HEK293 (cell line): ENCODE data around the gene PTPRN2.

ENCODE experiments used
- CTCF ChIA-PET: fragments of 350-600 bp; formaldehyde crosslinking; extraction: SDS; loops from one replicate; lab custom pipeline; 2021; ENCODE audit warnings: antibody characterized with exemption; lab: Yijun Ruan, JAX
- POLR2A ChIA-PET: fragments of 300-600 bp; formaldehyde crosslinking; extraction: SDS; loops from one replicate; lab custom pipeline; 2020; ENCODE audit warnings: antibody characterized with exemption, inconsistent platforms; lab: Yijun Ruan, JAX
- H3K27ac ChIP-seq: fragments of 200-500 bp; sonication (Bioruptor generic); 2 replicates; pipeline ENCODE4 v1.5.1; 2014; ENCODE audit warnings: low read depth, low read length, control low read depth, inconsistent platforms; ENCODE audit errors: extremely low read depth
- H3K36me3 ChIP-seq, 2 experiments: fragments of 200-500 bp in 1 of 2; sonication (Bioruptor generic) in 1 of 2; 1 replicate in 1 of 2; 2 replicates in 1 of 2; pipeline ENCODE4 v1.5.1; 2014 to 2017; ENCODE audit warnings: inconsistent platforms in 2 of 2, low read length in 2 of 2; ENCODE audit not compliant: control insufficient read depth in 2 of 2, insufficient read depth in 1 of 2
- H3K4me1 ChIP-seq: fragments of 200-500 bp; sonication (Bioruptor generic); 2 replicates; pipeline ENCODE4 v1.5.1; 2014; ENCODE audit warnings: mild to moderate bottlenecking, low read length, inconsistent platforms; ENCODE audit not compliant: control insufficient read depth, insufficient read depth
- H3K4me3 ChIP-seq: 2 replicates; pipeline ENCODE4 v1.5.1; 2011; ENCODE audit warnings: low read depth, mild to moderate bottlenecking, control low read depth, low read length, moderate library complexity
- H3K9me3 ChIP-seq: fragments of 200-500 bp; sonication (Bioruptor generic); 2 replicates; pipeline ENCODE4 v1.5.1; 2014; ENCODE audit warnings: low read depth, low read length, inconsistent platforms; ENCODE audit not compliant: control insufficient read depth, insufficient read depth
- BCL11A ChIP-seq: fragments of 450-650 bp; formaldehyde crosslinking; IDR thresholded peaks from 2 replicates; pipeline ENCODE4 v1.5.1; 2016; ENCODE audit warnings: low read depth, missing biosample characterization, missing genetic modification characterization
- GLI2 ChIP-seq: fragments of 450-650 bp; formaldehyde crosslinking; IDR thresholded peaks from 2 replicates; pipeline ENCODE4; 2017; ENCODE audit warnings: missing biosample characterization, missing genetic modification characterization, low read depth, borderline replicate concordance
- KLF10 ChIP-seq: fragments of 450-650 bp; IDR thresholded peaks from 2 replicates; pipeline ENCODE4 v1.5.1; 2018; ENCODE audit warnings: missing biosample characterization, mild to moderate bottlenecking, missing genetic modification characterization
- KLF9 ChIP-seq: fragments of 450-650 bp; formaldehyde crosslinking; IDR thresholded peaks from 2 replicates; pipeline ENCODE4 v1.5.1; 2016; ENCODE audit warnings: missing biosample characterization, missing genetic modification characterization, low read depth
- OVOL3 ChIP-seq: fragments of 450-650 bp; formaldehyde crosslinking; IDR thresholded peaks from 2 replicates; pipeline ENCODE4 v1.5.1; 2016; ENCODE audit warnings: missing biosample characterization, missing genetic modification characterization
- REPIN1 ChIP-seq: fragments of 450-650 bp; formaldehyde crosslinking; IDR thresholded peaks from 2 replicates; pipeline ENCODE4 v1.5.1; 2017; ENCODE audit warnings: missing biosample characterization, missing genetic modification characterization, low read depth
- SP2 ChIP-seq: fragments of 450-650 bp; formaldehyde crosslinking; IDR thresholded peaks from 2 replicates; pipeline ENCODE4 v1.5.1; 2016; ENCODE audit warnings: missing biosample characterization, missing genetic modification characterization
- SP7 ChIP-seq: fragments of 450-650 bp; formaldehyde crosslinking; IDR thresholded peaks from 2 replicates; pipeline ENCODE4 v1.5.1; 2016; ENCODE audit warnings: missing biosample characterization, missing genetic modification characterization
- ZBTB48 ChIP-seq: fragments of 450-650 bp; formaldehyde crosslinking; IDR thresholded peaks from 2 replicates; pipeline ENCODE4 v1.5.1; 2016; ENCODE audit warnings: missing biosample characterization, missing genetic modification characterization
- ZBTB6 ChIP-seq: fragments of 450-650 bp; formaldehyde crosslinking; IDR thresholded peaks from 2 replicates; pipeline ENCODE4 v1.5.1; 2017; ENCODE audit warnings: missing biosample characterization, missing genetic modification characterization
- ZNF10 ChIP-seq: fragments of 450-650 bp; formaldehyde crosslinking; IDR thresholded peaks from 2 replicates; pipeline ENCODE4 v1.5.1; 2017; ENCODE audit warnings: missing biosample characterization, missing genetic modification characterization
- ZNF112 ChIP-seq: fragments of 450-650 bp; formaldehyde crosslinking; IDR thresholded peaks from 2 replicates; pipeline ENCODE4 v1.5.0; 2017; ENCODE audit warnings: missing biosample characterization, missing genetic modification characterization
- ZNF133 ChIP-seq: fragments of 450-650 bp; formaldehyde crosslinking; IDR thresholded peaks from 2 replicates; pipeline ENCODE4 v1.5.1; 2016; ENCODE audit warnings: missing biosample characterization, missing genetic modification characterization
- ZNF140 ChIP-seq: fragments of 450-650 bp; formaldehyde crosslinking; IDR thresholded peaks from 2 replicates; pipeline ENCODE4 v1.5.1; 2016; ENCODE audit warnings: missing biosample characterization, missing genetic modification characterization
- ZNF157 ChIP-seq: fragments of 450-650 bp; formaldehyde crosslinking; IDR thresholded peaks from 2 replicates; pipeline ENCODE4 v1.5.1; 2016; ENCODE audit warnings: missing biosample characterization, missing genetic modification characterization
- ZNF19 ChIP-seq: fragments of 450-650 bp; formaldehyde crosslinking; IDR thresholded peaks from 2 replicates; pipeline ENCODE4; 2016; ENCODE audit warnings: missing biosample characterization, missing genetic modification characterization, low read depth
- ZNF266 ChIP-seq: fragments of 450-650 bp; formaldehyde crosslinking; IDR thresholded peaks from 2 replicates; pipeline ENCODE4 v1.5.1; 2016; ENCODE audit warnings: missing biosample characterization, missing genetic modification characterization, low read depth
- ZNF350 ChIP-seq: fragments of 450-650 bp; formaldehyde crosslinking; IDR thresholded peaks from 2 replicates; pipeline ENCODE4 v1.5.0; 2017; ENCODE audit warnings: missing biosample characterization, mild to moderate bottlenecking, missing genetic modification characterization
- ZNF366 ChIP-seq: fragments of 450-650 bp; formaldehyde crosslinking; conservative IDR thresholded peaks from 2 replicates; pipeline ENCODE4 v1.5.1; 2016; ENCODE audit warnings: missing biosample characterization, missing genetic modification characterization
- ZNF488 ChIP-seq: fragments of 450-650 bp; formaldehyde crosslinking; IDR thresholded peaks from 2 replicates; pipeline ENCODE4 v1.5.1; 2016; ENCODE audit warnings: missing biosample characterization, missing genetic modification characterization
- ZNF514 ChIP-seq: fragments of 450-650 bp; formaldehyde crosslinking; IDR thresholded peaks from 2 replicates; pipeline ENCODE4 v1.5.1; 2016; ENCODE audit warnings: missing biosample characterization, missing genetic modification characterization
- ZNF585B ChIP-seq: fragments of 450-650 bp; formaldehyde crosslinking; IDR thresholded peaks from 2 replicates; pipeline ENCODE4 v1.5.1; 2016; ENCODE audit warnings: missing biosample characterization, missing genetic modification characterization
- ZNF596 ChIP-seq: fragments of 450-650 bp; IDR thresholded peaks from 2 replicates; pipeline ENCODE4 v1.5.0; 2018; ENCODE audit warnings: missing biosample characterization, mild to moderate bottlenecking, missing genetic modification characterization, moderate library complexity
- ZNF660 ChIP-seq: fragments of 450-650 bp; IDR thresholded peaks from 2 replicates; pipeline ENCODE4 v1.5.1; 2018; ENCODE audit warnings: missing biosample characterization, mild to moderate bottlenecking, missing genetic modification characterization
- ZNF76 ChIP-seq: fragments of 450-650 bp; formaldehyde crosslinking; IDR thresholded peaks from 2 replicates; pipeline ENCODE4; 2016; ENCODE audit warnings: low read depth, missing biosample characterization, missing genetic modification characterization, borderline replicate concordance
- ZNF791 ChIP-seq: fragments of 450-650 bp; formaldehyde crosslinking; IDR thresholded peaks from 2 replicates; pipeline ENCODE4 v1.5.1; 2016; ENCODE audit warnings: missing biosample characterization, missing genetic modification characterization
- TF ChIP-seq, protein P1 (sequence below): fragments of 450-650 bp; formaldehyde crosslinking; IDR thresholded peaks from 2 replicates; pipeline ENCODE4 v1.5.1; 2016; ENCODE audit warnings: missing biosample characterization, missing genetic modification characterization
- TF ChIP-seq, protein P2 (sequence below): fragments of 450-650 bp; formaldehyde crosslinking; IDR thresholded peaks from 2 replicates; pipeline ENCODE4 v1.5.1; 2016; ENCODE audit warnings: missing biosample characterization, missing genetic modification characterization
- TF ChIP-seq, protein P3 (sequence below): fragments of 450-650 bp; formaldehyde crosslinking; IDR thresholded peaks from 2 replicates; pipeline ENCODE4 v1.5.1; 2016; ENCODE audit warnings: missing biosample characterization, missing genetic modification characterization

The PTPRN2 gene

DNA sequence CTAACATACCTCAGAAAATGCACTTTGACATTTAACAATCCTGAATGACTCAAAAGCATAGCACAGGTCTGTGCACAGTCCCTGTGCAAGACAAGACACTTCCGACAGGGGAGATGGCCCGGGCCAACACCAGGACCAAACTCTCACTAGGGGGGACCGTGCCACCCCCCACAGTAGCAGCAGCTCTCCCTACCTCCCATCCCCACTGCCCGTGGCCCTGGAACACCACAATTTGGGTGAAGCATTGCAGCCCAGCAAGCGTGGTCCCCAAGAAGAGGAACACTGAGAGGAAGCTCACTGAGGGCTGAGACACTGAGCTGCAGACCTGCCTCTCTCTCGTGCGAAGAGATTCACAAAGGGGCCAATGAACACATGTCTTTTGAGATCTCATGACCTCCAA is 26.0 kb downstream of the PTPRN2 start:
- Histone ChIP-seq H3K9me3 (no peaks in the 10 kb centered on the region), H3K4me1 (no peaks in the 10 kb centered on the region), H3K36me3 (no peaks in the 10 kb centered on the region), H3K4me3 (no peak overlapping the region), H3K27ac (no peak overlapping the region)
- ChIA-PET POLR2A (no interaction called here), CTCF (no interaction called here)
- TF ChIP-seq, protein P1, sequence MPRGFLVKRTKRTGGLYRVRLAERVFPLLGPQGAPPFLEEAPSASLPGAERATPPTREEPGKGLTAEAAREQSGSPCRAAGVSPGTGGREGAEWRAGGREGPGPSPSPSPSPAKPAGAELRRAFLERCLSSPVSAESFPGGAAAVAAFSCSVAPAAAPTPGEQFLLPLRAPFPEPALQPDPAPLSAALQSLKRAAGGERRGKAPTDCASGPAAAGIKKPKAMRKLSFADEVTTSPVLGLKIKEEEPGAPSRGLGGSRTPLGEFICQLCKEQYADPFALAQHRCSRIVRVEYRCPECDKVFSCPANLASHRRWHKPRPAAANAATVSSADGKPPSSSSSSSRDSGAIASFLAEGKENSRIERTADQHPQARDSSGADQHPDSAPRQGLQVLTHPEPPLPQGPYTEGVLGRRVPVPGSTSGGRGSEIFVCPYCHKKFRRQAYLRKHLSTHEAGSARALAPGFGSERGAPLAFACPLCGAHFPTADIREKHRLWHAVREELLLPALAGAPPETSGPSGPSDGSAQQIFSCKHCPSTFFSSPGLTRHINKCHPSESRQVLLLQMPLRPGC (tag by site-specific recombination), result no peak
- TF ChIP-seq ZBTB48 (tag by site-specific recombination) (no peak), ZNF791 (tag by site-specific recombination) (no peak), ZNF660 (tag by site-specific recombination) (no peak)

- Histone ChIP-seq H3K4me1 (no peaks in the 10 kb centered on the region), H3K4me3 (no peak overlapping the region), H3K9me3 (no peaks in the 10 kb centered on the region), H3K27ac (no peak overlapping the region), H3K36me3 (no peaks in the 10 kb centered on the region)
- POLR2A ChIA-PET, result no interaction called here
- CTCF ChIA-PET, result no interaction called here
- TF ChIP-seq SP2 (tag by site-specific recombination) (no peak), BCL11A (tag by site-specific recombination) (no peak), ZNF585B (tag by site-specific recombination) (no peak), ZNF19 (no peak), ZNF10 (tag by site-specific recombination) (no peak), ZNF488 (tag by site-specific recombination) (no peak), OVOL3 (tag by site-specific recombination) (no peak), SP7 (tag by site-specific recombination) (no peak), GLI2 (tag by site-specific recombination) (no peak), ZNF133 (no peak), REPIN1 (tag by site-specific recombination) (no peak), ZNF366 (tag by site-specific recombination) (no peak), ZNF112 (tag by site-specific recombination) (no peak), ZNF140 (tag by site-specific recombination) (no peak)
Observed at GRCh38 chr7:158560386-158560785, 27.2 kb downstream of the PTPRN2 start.

GRCh38 chr7:158559356-158559755 is 28.3 kb downstream of the PTPRN2 start:
- no peaks in the 10 kb centered on the region for H3K9me3 ChIP-seq
- POLR2A ChIA-PET, result no interaction called here
- CTCF ChIA-PET, result no interaction called here
- H3K4me1 ChIP-seq, result no peaks in the 10 kb centered on the region
- no peak overlapping the region for H3K27ac ChIP-seq
- TF ChIP-seq KLF9 (tag by site-specific recombination), result no peak
- TF ChIP-seq, protein P2, sequence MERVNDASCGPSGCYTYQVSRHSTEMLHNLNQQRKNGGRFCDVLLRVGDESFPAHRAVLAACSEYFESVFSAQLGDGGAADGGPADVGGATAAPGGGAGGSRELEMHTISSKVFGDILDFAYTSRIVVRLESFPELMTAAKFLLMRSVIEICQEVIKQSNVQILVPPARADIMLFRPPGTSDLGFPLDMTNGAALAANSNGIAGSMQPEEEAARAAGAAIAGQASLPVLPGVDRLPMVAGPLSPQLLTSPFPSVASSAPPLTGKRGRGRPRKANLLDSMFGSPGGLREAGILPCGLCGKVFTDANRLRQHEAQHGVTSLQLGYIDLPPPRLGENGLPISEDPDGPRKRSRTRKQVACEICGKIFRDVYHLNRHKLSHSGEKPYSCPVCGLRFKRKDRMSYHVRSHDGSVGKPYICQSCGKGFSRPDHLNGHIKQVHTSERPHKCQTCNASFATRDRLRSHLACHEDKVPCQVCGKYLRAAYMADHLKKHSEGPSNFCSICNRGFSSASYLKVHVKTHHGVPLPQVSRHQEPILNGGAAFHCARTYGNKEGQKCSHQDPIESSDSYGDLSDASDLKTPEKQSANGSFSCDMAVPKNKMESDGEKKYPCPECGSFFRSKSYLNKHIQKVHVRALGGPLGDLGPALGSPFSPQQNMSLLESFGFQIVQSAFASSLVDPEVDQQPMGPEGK, result no peak
- TF ChIP-seq ZNF514 (tag by site-specific recombination), result no peak
- no peak for TF ChIP-seq ZBTB6 (tag by site-specific recombination)
- TF ChIP-seq, protein P3, sequence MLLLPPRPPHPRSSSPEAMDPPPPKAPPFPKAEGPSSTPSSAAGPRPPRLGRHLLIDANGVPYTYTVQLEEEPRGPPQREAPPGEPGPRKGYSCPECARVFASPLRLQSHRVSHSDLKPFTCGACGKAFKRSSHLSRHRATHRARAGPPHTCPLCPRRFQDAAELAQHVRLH, result no peak
- no peak for TF ChIP-seq ZNF157 (tag by site-specific recombination)
- TF ChIP-seq KLF10, result no peak
- no peak for TF ChIP-seq ZNF76 (tag by site-specific recombination)
- TF ChIP-seq ZNF596 (tag by site-specific recombination), result no peak
- TF ChIP-seq ZNF350 (tag by site-specific recombination), result no peak
- no peak for TF ChIP-seq ZNF266 (tag by site-specific recombination)
- H3K4me3 ChIP-seq, result no peak overlapping the region
- no peaks in the 10 kb centered on the region for H3K36me3 ChIP-seq
